GM21515 (cell line): ENCODE data around the gene CILP2.

Experiments used
- ATAC-seq: cut with Tn5 transposase; IDR thresholded peaks from one replicate; pipeline ENCODE4 v1.9.1; 2021; ENCODE audit not compliant: unreplicated experiment

The CILP2 gene

GRCh38 chr19:19562665-19563347 lies 24.7 kb downstream of the CILP2 start:
- no peak for ATAC-seq

DNA sequence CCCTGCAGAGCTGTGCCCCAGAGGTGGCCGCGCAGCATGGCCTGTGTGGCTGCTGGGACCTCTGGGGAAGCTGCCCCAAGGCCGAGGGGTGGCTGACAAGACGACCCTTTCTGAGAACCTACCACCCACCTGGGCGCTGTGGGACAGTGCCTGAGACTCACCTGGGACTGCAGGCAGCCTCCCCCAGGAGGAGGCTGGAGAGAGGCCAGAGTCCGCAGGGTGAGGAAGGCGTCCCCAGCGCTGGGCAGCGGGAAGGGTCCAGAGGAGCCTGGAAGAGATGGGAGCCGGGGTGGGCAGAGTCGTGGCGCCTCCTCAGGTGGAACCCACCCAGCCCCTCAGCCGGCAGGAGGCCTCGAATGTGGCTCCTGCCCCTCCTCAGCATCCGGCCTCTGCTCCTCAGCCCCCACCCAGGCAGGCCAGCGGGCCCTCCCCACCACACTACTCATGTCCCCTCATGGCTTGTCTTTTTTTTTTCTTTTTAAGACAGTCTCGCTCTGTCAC lies 25.3 kb downstream of the CILP2 start:
- ATAC-seq, result no peak

GRCh38 chr19:19566306-19566705 lies 28.2 kb downstream of the CILP2 start:
- no peak for ATAC-seq

- ATAC-seq, result no peak
Observed at GRCh38 chr19:19567391-19567790, 29.3 kb downstream of the CILP2 start.

- ATAC-seq, result no peak
Observed at GRCh38 chr19:19568802-19569756, 31.0 kb downstream of the CILP2 start.

DNA sequence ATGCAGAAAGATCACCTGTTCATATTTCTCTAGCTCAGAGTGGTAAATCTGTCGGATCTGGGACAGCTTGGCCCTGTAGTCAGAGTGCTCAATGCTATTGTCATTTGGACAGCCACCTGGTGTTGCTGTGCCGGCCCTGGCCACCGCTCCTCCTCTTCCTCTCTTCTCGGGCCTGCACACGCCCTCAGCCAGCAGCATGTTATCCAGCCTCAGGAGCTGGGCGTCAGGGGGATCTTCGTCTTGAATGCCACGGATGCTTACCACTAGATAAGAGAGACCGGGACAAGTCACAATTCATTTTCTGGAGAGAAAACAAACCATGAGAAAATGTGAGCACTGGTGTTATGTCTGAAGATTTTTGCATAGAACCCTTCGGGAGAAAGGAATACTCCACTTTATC lies 32.5 kb downstream of the CILP2 start:
- no peak for ATAC-seq

DNA sequence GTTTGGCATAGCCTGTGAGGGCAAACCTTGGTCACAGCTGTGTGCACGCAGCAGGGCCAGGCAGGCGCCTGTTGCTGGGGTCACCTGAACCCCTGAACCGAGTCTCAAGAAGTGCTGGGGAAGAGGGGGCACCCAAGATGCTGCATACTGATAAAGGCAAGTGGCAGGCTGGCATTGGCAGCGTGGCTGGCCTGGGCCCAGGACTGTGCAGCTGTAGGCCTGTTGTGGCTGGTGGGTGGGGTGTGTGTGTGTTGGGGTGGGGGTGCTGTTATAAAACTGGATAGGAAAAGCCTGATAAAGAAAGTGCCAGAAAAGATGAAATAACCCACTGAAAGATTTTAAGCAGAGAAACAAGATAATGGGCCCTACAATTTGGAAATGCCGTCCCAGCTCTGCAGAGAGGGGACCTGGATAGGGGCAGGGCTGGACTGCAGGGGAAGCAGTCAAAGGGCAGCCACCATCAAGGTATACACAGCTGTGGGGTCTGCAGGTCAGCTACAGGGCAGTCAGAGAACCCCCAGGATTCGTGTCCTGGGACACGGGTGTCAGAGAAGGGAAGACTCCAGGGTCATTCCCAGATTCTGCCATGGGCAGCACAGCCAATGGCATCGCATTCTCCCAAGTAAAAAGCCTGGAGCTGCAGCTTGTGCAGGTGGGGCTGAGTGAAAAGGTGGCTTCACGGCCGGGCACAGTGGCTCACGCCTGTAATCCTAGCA lies 33.2 kb downstream of the CILP2 start:
- no peak for ATAC-seq

DNA sequence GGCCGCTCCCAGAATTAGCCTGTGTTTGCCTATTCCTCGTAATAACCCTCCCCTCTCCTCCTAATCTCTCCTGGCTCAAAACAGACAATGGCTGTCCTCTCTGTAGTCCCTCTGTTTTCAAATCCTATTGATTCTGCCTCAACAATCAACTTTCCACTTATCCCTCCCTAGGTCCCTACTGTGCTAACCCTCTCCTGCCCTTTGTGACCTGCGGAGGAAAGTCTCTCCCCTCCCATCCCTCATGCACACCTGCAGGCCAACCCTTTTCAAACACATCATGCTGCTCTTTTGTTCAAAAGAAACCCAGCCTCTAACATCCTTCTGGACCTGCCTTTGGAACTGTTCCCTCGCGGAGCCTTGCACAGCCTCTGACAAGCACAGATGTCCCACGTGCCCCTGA lies 37.3 kb downstream of the CILP2 start:
- ATAC-seq, result no peak

- ATAC-seq, result no peak
Observed at GRCh38 chr19:19578252-19578651, 40.2 kb downstream of the CILP2 start.

DNA sequence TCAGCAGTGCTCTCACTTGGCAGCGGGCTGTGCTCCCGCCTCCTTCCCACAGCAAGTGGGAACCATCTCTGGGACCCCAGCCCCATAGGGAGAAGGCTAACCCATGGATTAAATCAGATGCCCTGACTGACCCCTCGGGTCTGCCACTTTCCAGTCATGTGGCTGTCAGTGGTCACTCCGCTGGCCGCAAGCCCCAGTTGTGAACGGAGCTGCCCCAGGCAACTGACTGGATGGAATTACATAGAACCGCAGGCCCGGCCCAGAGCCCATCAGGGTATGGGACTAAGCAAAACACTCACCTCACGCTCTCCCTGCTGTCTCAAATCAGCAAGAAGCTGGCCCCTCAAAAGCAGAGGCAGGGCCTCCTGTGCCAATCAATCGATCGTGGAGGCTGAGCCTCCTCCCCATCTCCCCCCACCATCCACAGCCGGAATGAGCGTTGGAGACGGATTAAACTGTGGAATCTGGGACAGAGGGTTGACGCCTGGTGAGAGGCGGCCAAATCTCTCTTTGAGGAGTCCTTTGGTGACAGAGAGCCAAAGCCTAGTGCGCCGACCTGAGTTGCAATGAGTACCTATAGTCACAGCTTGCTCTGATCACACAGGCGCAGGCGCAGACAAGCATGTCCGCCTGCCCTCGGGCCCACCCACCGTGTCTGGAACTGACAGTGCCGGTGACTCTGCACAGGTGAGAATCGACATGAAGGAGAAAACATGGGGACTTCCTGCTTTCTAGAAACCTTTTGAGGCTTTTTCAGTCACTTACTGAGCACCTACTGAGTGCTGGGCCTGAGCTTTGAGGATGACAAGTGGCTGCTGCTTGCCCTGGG lies 41.7 kb downstream of the CILP2 start:
- no peak for ATAC-seq

GRCh38 chr19:19580418-19580817 lies 42.4 kb downstream of the CILP2 start:
- ATAC-seq, result no peak

DNA sequence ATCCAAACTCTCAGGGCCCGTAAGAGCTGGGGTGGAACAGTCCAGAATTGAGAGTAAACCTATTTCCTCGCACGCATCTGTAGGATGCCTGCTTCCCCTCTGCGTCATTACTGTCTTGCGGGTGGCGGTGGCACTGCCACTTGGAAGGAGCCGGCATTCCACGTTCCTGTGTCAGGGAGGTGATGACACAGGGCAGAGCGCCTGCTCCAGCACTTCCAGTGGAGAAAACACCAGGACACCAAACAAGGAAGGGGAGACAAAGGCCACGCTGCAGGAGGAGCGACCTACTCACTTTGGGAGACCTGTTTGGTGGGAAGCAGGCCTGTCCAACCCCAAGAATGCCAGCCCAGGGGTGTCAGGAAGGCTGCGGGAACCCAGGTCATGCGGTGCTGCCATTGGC lies 43.3 kb downstream of the CILP2 start:
- ATAC-seq, result no peak

DNA sequence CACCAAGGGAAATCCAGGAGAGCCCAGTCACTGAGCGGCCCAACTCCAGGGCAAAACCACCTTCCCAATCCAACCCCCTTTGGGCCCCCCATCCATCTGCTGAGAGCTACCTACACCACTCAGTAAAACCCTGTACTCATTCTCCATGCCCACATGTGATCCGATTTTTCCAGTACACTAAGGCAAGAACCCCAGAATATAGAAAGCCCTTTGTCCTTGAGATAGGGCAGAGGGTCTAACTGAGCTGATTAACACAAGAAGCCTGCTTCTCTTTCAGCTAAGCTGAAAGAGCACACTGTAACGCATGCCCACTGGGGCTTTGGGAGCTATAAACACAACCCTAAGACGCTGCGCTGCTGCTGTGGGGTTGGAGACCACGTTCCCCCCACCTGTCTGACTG lies 44.4 kb downstream of the CILP2 start:
- ATAC-seq, result no peak

GRCh38 chr19:19584356-19584755 lies 46.3 kb downstream of the CILP2 start:
- no peak for ATAC-seq

- ATAC-seq, result no peak
Observed at GRCh38 chr19:19587771-19588170, 49.7 kb downstream of the CILP2 start.

DNA sequence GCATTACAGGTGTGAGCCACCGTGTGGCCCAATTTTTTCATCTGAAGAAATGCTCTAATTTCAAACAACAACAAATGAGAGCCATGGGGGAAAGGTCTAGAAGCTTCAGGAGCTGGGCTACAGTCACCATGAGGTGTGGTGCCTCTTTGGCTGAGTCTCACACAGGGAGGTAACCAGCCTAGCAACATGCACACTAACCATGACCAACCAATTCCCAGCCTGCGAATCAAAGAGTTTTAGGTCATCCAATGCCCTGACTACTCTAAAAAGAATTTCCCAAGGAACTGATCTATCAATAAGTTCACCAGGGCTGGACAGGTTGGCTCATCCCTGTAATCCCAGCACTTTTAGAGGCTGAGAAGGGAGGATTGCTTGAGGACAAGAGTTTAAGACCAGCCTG lies 50.5 kb downstream of the CILP2 start:
- ATAC-seq, result no peak

DNA sequence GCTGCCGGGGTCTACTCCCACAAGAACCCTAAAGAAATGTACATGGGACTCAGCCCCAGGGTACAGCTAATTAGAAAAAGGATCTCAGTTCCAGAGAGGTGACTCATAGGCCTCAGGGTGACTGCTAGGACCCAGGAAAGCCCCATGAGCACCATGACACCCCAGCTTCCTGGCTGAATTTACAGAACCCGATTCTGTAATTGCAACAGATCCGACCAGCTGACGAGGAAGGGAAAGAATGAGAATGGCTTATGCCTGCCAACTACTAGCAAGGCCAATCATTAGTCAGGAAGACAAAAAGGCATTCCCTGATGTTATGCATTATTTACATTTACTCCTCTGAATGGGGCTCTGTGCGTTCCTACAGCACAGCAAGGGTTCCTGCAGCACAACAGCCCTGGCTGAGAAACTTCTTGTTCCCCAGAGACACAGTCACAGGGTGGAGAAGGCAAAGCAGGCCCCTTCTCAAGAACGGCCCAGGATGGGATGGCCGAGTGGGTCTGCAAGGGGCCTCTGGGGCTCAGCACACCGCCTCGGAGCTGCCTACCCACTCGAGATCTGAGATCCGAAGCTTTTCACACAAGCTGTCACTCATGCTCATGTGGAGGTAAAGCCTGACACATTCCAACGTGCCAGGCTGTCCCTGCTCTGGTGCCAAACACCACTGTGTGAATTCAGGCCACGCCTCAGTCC lies 53.2 kb downstream of the CILP2 start:
- ATAC-seq, result no peak

GRCh38 chr19:19592690-19593089 lies 54.6 kb downstream of the CILP2 start:
- no peak for ATAC-seq

- ATAC-seq, result no peak
Observed at GRCh38 chr19:19594381-19594780, 56.3 kb downstream of the CILP2 start.

GRCh38 chr19:19595171-19595701 lies 57.2 kb downstream of the CILP2 start:
- ATAC-seq, result no peak
